Measurements from ENCODE around the gene PRSS53.
"Not testable (repeated sequence)": the region's sequence is repeated elsewhere in the genome, so short reads cannot be mapped to it uniquely, and the experiment has no call there.

The PRSS53 gene

DNA sequence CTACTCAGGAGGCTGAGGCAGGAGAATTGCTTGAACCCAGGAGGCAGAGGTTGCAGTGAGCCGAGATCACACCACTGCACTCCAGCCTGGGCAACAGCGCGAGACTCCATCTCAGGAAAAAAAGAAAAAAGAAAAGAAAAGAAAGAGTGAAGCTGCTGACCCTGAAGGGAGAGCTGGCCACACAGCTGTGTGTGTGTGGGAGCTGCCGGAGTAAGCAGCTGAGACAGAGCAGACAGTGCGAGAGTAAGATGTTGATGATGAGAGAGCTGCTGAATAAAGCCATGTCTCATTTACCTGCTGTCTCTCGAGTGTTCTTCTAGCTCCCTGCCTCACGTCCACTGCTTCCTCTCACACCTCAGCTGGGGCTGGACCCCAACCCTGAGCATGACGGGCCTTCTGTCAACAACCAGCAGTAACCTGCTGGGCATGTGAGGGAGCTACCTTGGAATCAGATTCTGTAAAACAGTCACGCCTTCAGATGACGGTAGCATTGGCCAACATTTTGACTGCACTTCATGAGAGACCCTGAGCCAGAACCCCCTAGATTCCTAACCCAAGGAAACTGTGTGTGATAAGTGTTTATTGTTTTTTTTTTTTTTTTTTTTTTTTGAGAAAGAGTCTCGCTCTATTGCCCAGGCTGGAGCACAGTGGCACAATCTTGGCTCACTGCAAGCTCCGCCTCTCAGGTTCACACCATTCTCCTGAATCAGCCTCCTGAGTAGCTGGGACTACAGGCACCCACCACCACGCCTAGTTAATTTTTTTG, 12.3 kb upstream of the PRSS53 start:
- H4K5ac ChIP-seq (ENCODE audit: low read length); H3K4me3 ChIP-seq (ENCODE audit: low read length); H3K4me1 ChIP-seq (ENCODE audit: control insufficient read depth, low read depth, low read length); H2BK15ac ChIP-seq (replicated peaks; ENCODE audit: low read depth); H2BK120ac ChIP-seq (ENCODE audit: low read depth, low read length); H3K79me1 ChIP-seq (ENCODE audit: low read length); H3K36me3 ChIP-seq (ENCODE audit: control insufficient read depth, insufficient read depth, low read length); DNase-seq; H3K79me2 ChIP-seq (ENCODE audit: control insufficient read depth, insufficient read depth, low read length); H4K8ac ChIP-seq (ENCODE audit: low read depth, low read length); H2AK5ac ChIP-seq (ENCODE audit: low read length); H3K18ac ChIP-seq (ENCODE audit: low read length); H3K27ac ChIP-seq (ENCODE audit: low read depth, low read length); H2BK5ac ChIP-seq (ENCODE audit: low read length); H3K4me2 ChIP-seq (ENCODE audit: low read length); H3K23ac ChIP-seq (ENCODE audit: low read length); H3K4ac ChIP-seq (ENCODE audit: low read depth, low read length); H3K9ac ChIP-seq (ENCODE audit: low read length); H3K56ac ChIP-seq (ENCODE audit: low read length); H3K27me3 ChIP-seq (ENCODE audit: insufficient read depth, low read length, poor library complexity): not testable (repeated sequence)
- WGBS (ENCODE audit: extremely low coverage, insufficient coverage, low lambda C conversion rate): no CpG with 5 or more reads among the region's 13 CpGs

DNA sequence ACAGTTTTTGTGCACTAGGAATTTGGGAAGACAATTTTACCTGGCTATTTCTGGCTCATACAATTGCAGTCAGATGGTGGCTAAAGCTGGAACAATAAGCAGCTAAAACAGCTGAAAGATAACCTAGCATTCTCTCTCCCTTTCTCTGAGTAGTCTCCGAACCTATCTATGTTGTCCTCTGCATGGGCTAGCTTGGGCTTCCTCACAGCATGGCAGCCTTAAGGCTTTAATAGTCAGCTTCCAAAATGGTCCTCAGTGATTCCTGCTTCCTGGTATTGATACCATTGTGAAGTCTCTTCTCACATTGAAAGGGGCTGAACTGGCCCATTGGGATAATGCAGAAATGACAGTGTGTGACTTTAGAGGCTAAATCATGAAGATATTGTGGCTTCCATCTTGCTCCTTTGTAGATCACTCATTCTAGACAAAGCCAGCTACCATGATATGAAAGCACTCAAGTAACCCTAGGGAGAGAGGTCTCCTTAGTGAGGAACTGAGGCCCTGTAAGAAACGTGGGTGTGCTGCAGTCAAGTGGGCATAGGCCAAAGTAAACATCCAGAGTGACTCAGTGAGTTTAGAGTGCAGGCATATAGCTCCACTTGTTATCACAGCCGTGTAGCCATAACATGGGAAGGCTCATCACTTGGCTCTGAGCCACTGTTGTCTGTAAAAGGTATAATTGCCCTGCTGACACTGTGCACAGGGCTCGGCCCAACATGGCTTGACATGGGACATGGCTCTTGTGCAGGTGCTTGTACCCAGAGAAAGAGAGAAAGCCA, 11.3 kb upstream of the PRSS53 start:
- no peak for DNase-seq
- Histone ChIP-seq H2BK120ac (ENCODE audit: low read depth, low read length) (no peak overlapping the region), H3K27me3 (ENCODE audit: insufficient read depth, low read length, poor library complexity) (no peaks in the 10 kb centered on the region), H3K79me2 (ENCODE audit: control insufficient read depth, insufficient read depth, low read length) (no peaks in the 10 kb centered on the region), H4K8ac (ENCODE audit: low read depth, low read length) (no peak overlapping the region), H3K56ac (ENCODE audit: low read length) (no peak overlapping the region), H3K36me3 (ENCODE audit: control insufficient read depth, insufficient read depth, low read length) (no peaks in the 10 kb centered on the region), H2BK15ac (replicated peaks; ENCODE audit: low read depth) (no peak overlapping the region), H3K4ac (ENCODE audit: low read depth, low read length) (no peak overlapping the region), H3K27ac (ENCODE audit: low read depth, low read length) (no peak overlapping the region), H3K4me1 (ENCODE audit: control insufficient read depth, low read depth, low read length) (no peaks in the 10 kb centered on the region), H2BK5ac (ENCODE audit: low read length) (no peak overlapping the region), H2AK5ac (ENCODE audit: low read length) (no peak overlapping the region), H3K79me1 (ENCODE audit: low read length) (no peaks in the 10 kb centered on the region), H3K4me3 (ENCODE audit: low read length) (no peak overlapping the region), H3K23ac (ENCODE audit: low read length) (no peak overlapping the region), H3K18ac (ENCODE audit: low read length) (no peak overlapping the region), H3K9ac (ENCODE audit: low read length) (no peak overlapping the region), H4K5ac (ENCODE audit: low read length) (no peak overlapping the region), H3K4me2 (ENCODE audit: low read length) (no peak overlapping the region)
- no CpG with 5 or more reads among the region's 4 CpGs for WGBS (ENCODE audit: extremely low coverage, insufficient coverage, low lambda C conversion rate)

GRCh38 chr16:31094424-31095120, 5.8 kb upstream of the PRSS53 start, which contains the start of gene VKORC1:
TSS of gene VKORC1 (minus strand) at chr16:31094797. CDS start at chr16:31094729, 68 bp downstream.
- Histone ChIP-seq H3K56ac (ENCODE audit: low read length) (peak within 1 kb of the TSS; percentile 99), H2BK15ac (replicated peaks; ENCODE audit: low read depth) (no peak within 1 kb of the TSS), H2AK5ac (ENCODE audit: low read length) (peak within 1 kb of the TSS; percentile 65), H3K36me3 (ENCODE audit: control insufficient read depth, insufficient read depth, low read length) (peaks cover 6% of the 10 kb centered on the region), H3K79me1 (ENCODE audit: low read length) (peaks cover 11% of the 10 kb centered on the region), H3K4ac (ENCODE audit: low read depth, low read length) (peak within 1 kb of the TSS; percentile 87), H3K23ac (ENCODE audit: low read length) (peak within 1 kb of the TSS; percentile 15), H3K79me2 (ENCODE audit: control insufficient read depth, insufficient read depth, low read length) (peaks cover 5% of the 10 kb centered on the region), H3K18ac (ENCODE audit: low read length) (peak within 1 kb of the TSS; percentile 9), H3K27ac (ENCODE audit: low read depth, low read length) (peak within 1 kb of the TSS; percentile 18), H3K27me3 (ENCODE audit: insufficient read depth, low read length, poor library complexity) (no peaks in the 10 kb centered on the region), H3K9ac (ENCODE audit: low read length) (peak within 1 kb of the TSS; percentile 92), H4K5ac (ENCODE audit: low read length) (peak within 1 kb of the TSS; percentile 97), H3K4me3 (ENCODE audit: low read length) (peak within 1 kb of the TSS; percentile 96), H3K4me2 (ENCODE audit: low read length) (peak within 1 kb of the TSS; percentile 99), H2BK120ac (ENCODE audit: low read depth, low read length) (no peak within 1 kb of the TSS), H3K4me1 (ENCODE audit: control insufficient read depth, low read depth, low read length) (no peaks in the 10 kb centered on the region), H2BK5ac (ENCODE audit: low read length) (no peak within 1 kb of the TSS), H4K8ac (ENCODE audit: low read depth, low read length) (no peak within 1 kb of the TSS)
- no CpG with 5 or more reads among the region's 69 CpGs for WGBS (ENCODE audit: extremely low coverage, insufficient coverage, low lambda C conversion rate)
- peak; percentile 99 for DNase-seq

DNA sequence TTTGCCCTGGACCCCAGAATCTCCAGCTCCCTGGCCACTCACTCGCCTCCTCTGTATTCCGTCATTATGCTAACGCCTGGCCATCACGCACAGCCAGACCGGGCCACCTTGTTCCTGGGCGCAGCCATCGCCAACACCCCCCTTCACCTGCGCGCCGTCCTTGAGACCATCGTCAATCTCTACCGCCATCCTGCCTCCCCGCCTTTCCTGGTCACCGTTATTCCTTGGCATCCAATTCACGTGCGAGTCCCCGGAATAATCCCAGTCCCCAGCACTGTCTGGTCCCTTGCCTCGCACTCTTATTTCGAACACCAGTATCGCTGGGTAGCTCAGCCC, 5.3 kb upstream of the PRSS53 start:
- Histone ChIP-seq H3K27ac (ENCODE audit: low read depth, low read length) (peak overlapping the region; percentile 18), H3K18ac (ENCODE audit: low read length) (peak overlapping the region; percentile 9), H3K79me1 (ENCODE audit: low read length) (peaks cover 11% of the 10 kb centered on the region), H3K4me3 (ENCODE audit: low read length) (peak overlapping the region; percentile 96), H3K23ac (ENCODE audit: low read length) (peak overlapping the region; percentile 15), H3K27me3 (ENCODE audit: insufficient read depth, low read length, poor library complexity) (no peaks in the 10 kb centered on the region), H3K79me2 (ENCODE audit: control insufficient read depth, insufficient read depth, low read length) (peaks cover 5% of the 10 kb centered on the region), H3K4ac (ENCODE audit: low read depth, low read length) (peak overlapping the region; percentile 87), H3K4me2 (ENCODE audit: low read length) (peak overlapping the region; percentile 99), H2BK5ac (ENCODE audit: low read length) (no peak overlapping the region), H3K4me1 (ENCODE audit: control insufficient read depth, low read depth, low read length) (no peaks in the 10 kb centered on the region), H3K36me3 (ENCODE audit: control insufficient read depth, insufficient read depth, low read length) (peaks cover 6% of the 10 kb centered on the region), H4K5ac (ENCODE audit: low read length) (no peak overlapping the region), H2AK5ac (ENCODE audit: low read length) (peak overlapping the region; percentile 65), H2BK120ac (ENCODE audit: low read depth, low read length) (no peak overlapping the region), H3K9ac (ENCODE audit: low read length) (peak overlapping the region; percentile 92), H2BK15ac (replicated peaks; ENCODE audit: low read depth) (no peak overlapping the region), H3K56ac (ENCODE audit: low read length) (peak overlapping the region; percentile 99), H4K8ac (ENCODE audit: low read depth, low read length) (no peak overlapping the region)
- DNase-seq: peak; percentile 50
- WGBS (ENCODE audit: extremely low coverage, insufficient coverage, low lambda C conversion rate): no CpG with 5 or more reads among the region's 20 CpGs

GRCh38 chr16:31093132-31093703, 4.5 kb upstream of the PRSS53 start:
- DNase-seq: peak; percentile 74
- WGBS (ENCODE audit: extremely low coverage, insufficient coverage, low lambda C conversion rate): no CpG with 5 or more reads among the region's 17 CpGs
- H3K9ac ChIP-seq (ENCODE audit: low read length): peak overlapping the region; percentile 35
- H3K56ac ChIP-seq (ENCODE audit: low read length): peak overlapping the region; percentile 26
- H3K79me2 ChIP-seq (ENCODE audit: control insufficient read depth, insufficient read depth, low read length): peaks cover 5% of the 10 kb centered on the region
- no peak overlapping the region for H2BK5ac ChIP-seq (ENCODE audit: low read length)
- no peak overlapping the region for H3K18ac ChIP-seq (ENCODE audit: low read length)
- no peak overlapping the region for H2BK120ac ChIP-seq (ENCODE audit: low read depth, low read length)
- no peak overlapping the region for H3K4ac ChIP-seq (ENCODE audit: low read depth, low read length)
- peaks cover 6% of the 10 kb centered on the region for H3K36me3 ChIP-seq (ENCODE audit: control insufficient read depth, insufficient read depth, low read length)
- H4K5ac ChIP-seq (ENCODE audit: low read length): no peak overlapping the region
- H2BK15ac ChIP-seq (replicated peaks; ENCODE audit: low read depth): no peak overlapping the region
- peak overlapping the region; percentile 66 for H3K4me2 ChIP-seq (ENCODE audit: low read length)
- H3K27ac ChIP-seq (ENCODE audit: low read depth, low read length): no peak overlapping the region
- H2AK5ac ChIP-seq (ENCODE audit: low read length): no peak overlapping the region
- no peaks in the 10 kb centered on the region for H3K4me1 ChIP-seq (ENCODE audit: control insufficient read depth, low read depth, low read length)
- no peak overlapping the region for H3K23ac ChIP-seq (ENCODE audit: low read length)
- H4K8ac ChIP-seq (ENCODE audit: low read depth, low read length): no peak overlapping the region
- H3K79me1 ChIP-seq (ENCODE audit: low read length): peaks cover 11% of the 10 kb centered on the region
- H3K4me3 ChIP-seq (ENCODE audit: low read length): peak overlapping the region; percentile 9
- H3K27me3 ChIP-seq (ENCODE audit: insufficient read depth, low read length, poor library complexity): no peaks in the 10 kb centered on the region

Data from mesendoderm (in vitro differentiated cells).